NOMO-1 treated with DMSO at 0.1 percent for 48 hours (cell line): Measurements from ENCODE around the gene ENOX2.

Source experiments
- DNase-seq: peaks from one replicate; lab custom pipeline; 2025; ENCODE audit not compliant: unreplicated experiment; lab: John Stamatoyannopoulos, UW

Gene ENOX2

GRCh38 chrX:130636277-130636676, 266.7 kb downstream of the ENOX2 start:
- DNase-seq: no peak

- DNase-seq: no peak
Observed at GRCh38 chrX:130631011-130631410, 272.0 kb downstream of the ENOX2 start.

GRCh38 chrX:130628516-130628915, 274.5 kb downstream of the ENOX2 start:
- DNase-seq: no peak

- no peak for DNase-seq
Observed at GRCh38 chrX:130626521-130626920, 276.5 kb downstream of the ENOX2 start.

- DNase-seq: no peak
Observed at GRCh38 chrX:130625386-130625785, 277.6 kb downstream of the ENOX2 start.

GRCh38 chrX:130623518-130623917, 279.5 kb downstream of the ENOX2 start:
- DNase-seq: no peak

- DNase-seq: no peak
Observed at GRCh38 chrX:130615941-130616340, 287.1 kb downstream of the ENOX2 start.

- DNase-seq: no peak
Observed at GRCh38 chrX:130607431-130607830, 295.6 kb downstream of the ENOX2 start.

GRCh38 chrX:130606425-130606824, 296.6 kb downstream of the ENOX2 start:
- DNase-seq: no peak

GRCh38 chrX:130604882-130605281, 298.1 kb downstream of the ENOX2 start:
- no peak for DNase-seq

GRCh38 chrX:130594453-130594916, 308.5 kb downstream of the ENOX2 start:
- no peak for DNase-seq

- no peak for DNase-seq
Observed at GRCh38 chrX:130593911-130594310, 309.1 kb downstream of the ENOX2 start.

GRCh38 chrX:130592204-130592603, 310.8 kb downstream of the ENOX2 start:
- no peak for DNase-seq

GRCh38 chrX:130578906-130579305, 324.1 kb downstream of the ENOX2 start:
- DNase-seq: no peak

GRCh38 chrX:130577431-130577830, 325.6 kb downstream of the ENOX2 start:
- no peak for DNase-seq

- DNase-seq: no peak
Observed at GRCh38 chrX:130575831-130576389, 327.1 kb downstream of the ENOX2 start.
